ENCODE data around the gene GPR180. TPM values are rescaled to one million over a fixed set of nuclear protein-coding genes. Genes with fewer than 3 reads are reported as not detected.

The GPR180 gene
- total RNA-seq, 1 donor from 2014 or later: 2.3 TPM

- TF ChIP-seq, protein P1, sequence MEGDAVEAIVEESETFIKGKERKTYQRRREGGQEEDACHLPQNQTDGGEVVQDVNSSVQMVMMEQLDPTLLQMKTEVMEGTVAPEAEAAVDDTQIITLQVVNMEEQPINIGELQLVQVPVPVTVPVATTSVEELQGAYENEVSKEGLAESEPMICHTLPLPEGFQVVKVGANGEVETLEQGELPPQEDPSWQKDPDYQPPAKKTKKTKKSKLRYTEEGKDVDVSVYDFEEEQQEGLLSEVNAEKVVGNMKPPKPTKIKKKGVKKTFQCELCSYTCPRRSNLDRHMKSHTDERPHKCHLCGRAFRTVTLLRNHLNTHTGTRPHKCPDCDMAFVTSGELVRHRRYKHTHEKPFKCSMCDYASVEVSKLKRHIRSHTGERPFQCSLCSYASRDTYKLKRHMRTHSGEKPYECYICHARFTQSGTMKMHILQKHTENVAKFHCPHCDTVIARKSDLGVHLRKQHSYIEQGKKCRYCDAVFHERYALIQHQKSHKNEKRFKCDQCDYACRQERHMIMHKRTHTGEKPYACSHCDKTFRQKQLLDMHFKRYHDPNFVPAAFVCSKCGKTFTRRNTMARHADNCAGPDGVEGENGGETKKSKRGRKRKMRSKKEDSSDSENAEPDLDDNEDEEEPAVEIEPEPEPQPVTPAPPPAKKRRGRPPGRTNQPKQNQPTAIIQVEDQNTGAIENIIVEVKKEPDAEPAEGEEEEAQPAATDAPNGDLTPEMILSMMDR (IDR thresholded peaks at IDR 0.05): no peak
- intact Hi-C loops (cut with DNase I): no loop called here
- H3K27me3 ChIP-seq: no peaks in the 10 kb centered on the region
- no peak overlapping the region for H3K4me3 ChIP-seq
- no peaks in the 10 kb centered on the region for H3K4me1 ChIP-seq
- no peaks in the 10 kb centered on the region for H3K36me3 ChIP-seq
- DNase-seq (ENCODE audit: low spot score in 2 of 2): no peak
- H3K27ac ChIP-seq: no peak overlapping the region
- H3K9me3 ChIP-seq: no peaks in the 10 kb centered on the region
Observed at GRCh38 chr13:94667190-94667589, 65.5 kb downstream of the GPR180 start.

- Histone ChIP-seq H3K36me3 (no peaks in the 10 kb centered on the region), H3K27me3 (no peaks in the 10 kb centered on the region), H3K4me3 (no peak overlapping the region), H3K27ac (no peak overlapping the region), H3K4me1 (no peaks in the 10 kb centered on the region), H3K9me3 (no peaks in the 10 kb centered on the region)
- TF ChIP-seq, protein P1 (IDR thresholded peaks at IDR 0.05): no peak
- no peak for DNase-seq (ENCODE audit: low spot score in 2 of 2)
- intact Hi-C loops (cut with DNase I): no loop called here
Observed at GRCh38 chr13:94672400-94672799, 70.7 kb downstream of the GPR180 start.

DNA sequence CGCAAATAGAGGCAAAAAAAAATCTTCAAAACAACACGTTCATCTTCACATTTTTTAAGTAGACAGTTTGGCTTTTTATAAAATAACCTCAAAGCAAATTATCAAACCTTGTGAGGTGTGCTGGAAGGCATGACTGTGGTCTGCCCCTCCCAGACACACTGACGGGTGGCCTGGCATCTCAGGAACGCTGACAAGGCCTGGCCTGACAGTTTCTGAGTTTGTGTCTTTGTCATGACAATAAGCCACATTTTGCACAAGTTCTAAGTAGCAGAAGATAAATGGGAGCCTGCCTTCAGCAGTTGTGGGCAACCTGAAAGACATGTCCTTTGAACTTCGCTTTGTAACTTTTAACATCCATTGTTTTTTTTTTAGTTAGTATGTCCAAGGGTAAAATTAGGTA is 72.2 kb downstream of the GPR180 start:
- H3K4me1 ChIP-seq: no peaks in the 10 kb centered on the region
- no peaks in the 10 kb centered on the region for H3K27me3 ChIP-seq
- TF ChIP-seq, protein P1 (IDR thresholded peaks at IDR 0.05): no peak
- no peak overlapping the region for H3K4me3 ChIP-seq
- no peaks in the 10 kb centered on the region for H3K36me3 ChIP-seq
- intact Hi-C loops (cut with DNase I): no loop called here
- no peak for DNase-seq (ENCODE audit: low spot score in 2 of 2)
- no peak overlapping the region for H3K27ac ChIP-seq
- no peaks in the 10 kb centered on the region for H3K9me3 ChIP-seq

GRCh38 chr13:94674609-94675348 is 73.1 kb downstream of the GPR180 start:
- Histone ChIP-seq H3K4me1 (no peaks in the 10 kb centered on the region), H3K27ac (no peak overlapping the region), H3K27me3 (no peaks in the 10 kb centered on the region), H3K36me3 (no peaks in the 10 kb centered on the region), H3K9me3 (no peaks in the 10 kb centered on the region), H3K4me3 (no peak overlapping the region)
- TF ChIP-seq, protein P1 (IDR thresholded peaks at IDR 0.05): peak in 2 of 3 experiments; percentile 19 to 31
- intact Hi-C loops (cut with DNase I): no loop called here
- DNase-seq (ENCODE audit: low spot score in 2 of 2): no peak

DNA sequence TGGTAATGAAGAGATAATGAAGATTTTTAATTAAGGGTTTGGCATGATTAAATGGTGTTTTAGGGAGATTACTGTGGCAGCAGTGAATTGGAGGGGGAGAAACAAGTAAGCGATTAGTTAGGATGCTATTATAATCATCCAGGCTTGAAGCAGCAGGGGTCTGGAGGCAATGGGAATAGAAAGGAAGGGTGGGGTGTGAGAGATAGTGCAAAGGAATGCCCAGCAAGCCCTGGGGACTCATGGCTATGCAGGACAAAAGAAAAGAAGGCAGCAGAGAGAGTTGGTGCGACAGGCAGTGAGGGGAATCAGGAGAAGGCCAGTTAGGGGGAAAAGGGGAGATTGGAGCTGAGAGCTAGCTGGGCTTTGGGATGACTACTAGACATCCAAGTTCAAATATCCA is 76.1 kb downstream of the GPR180 start:
- Histone ChIP-seq H3K27me3 (no peaks in the 10 kb centered on the region), H3K27ac (no peak overlapping the region), H3K4me3 (no peak overlapping the region), H3K36me3 (no peaks in the 10 kb centered on the region), H3K9me3 (no peaks in the 10 kb centered on the region), H3K4me1 (no peaks in the 10 kb centered on the region)
- intact Hi-C loops (cut with DNase I): no loop called here
- no peak for DNase-seq (ENCODE audit: low spot score in 2 of 2)
- TF ChIP-seq, protein P1 (IDR thresholded peaks at IDR 0.05): no peak

All from ascending aorta (tissue), 2 donors.